ENCODE measurements around the gene BTG3.

DNA sequence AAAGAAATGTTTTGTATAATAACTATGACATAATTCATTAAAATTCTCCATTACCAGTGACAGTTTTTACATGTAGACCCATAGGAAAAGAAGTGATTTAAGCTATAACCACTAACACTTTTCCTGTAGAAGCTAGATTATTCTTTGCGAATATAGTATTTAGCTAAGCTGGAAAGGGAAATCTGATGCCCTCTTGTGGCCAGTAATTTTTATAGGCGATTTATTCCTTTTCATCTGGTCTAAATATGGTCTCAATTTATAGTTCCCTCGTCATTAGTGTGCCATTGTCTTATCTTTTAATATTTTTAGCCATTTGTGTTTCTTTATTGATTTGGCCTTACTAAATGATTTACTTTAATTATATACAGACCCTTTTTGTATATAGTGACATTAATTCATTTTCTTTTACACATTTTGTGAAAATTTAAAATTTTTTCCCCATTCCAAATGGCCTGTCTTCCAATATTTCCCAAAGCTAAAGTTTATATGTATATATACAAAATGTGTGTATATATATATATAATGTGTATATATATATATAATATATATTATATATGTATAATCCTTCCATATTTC is 26.7 kb downstream of the BTG3 start:
- TF ChIP-seq CTCF (IDR thresholded peaks at IDR 0.05; ENCODE audit: low read depth, low read length, poor library complexity, severe bottlenecking) (peak; percentile 63), EZH2phosphoT487 (IDR thresholded peaks at IDR 0.05; ENCODE audit: borderline replicate concordance, low read length) (no peak)
